ENCODE data around the gene DLGAP1. TPM values are rescaled to one million over a fixed set of nuclear protein-coding genes. Genes with fewer than 3 reads are reported as not detected.

The DLGAP1 gene
- total RNA-seq, 1 experiment from 2014 or later, result 23.2 TPM

DNA sequence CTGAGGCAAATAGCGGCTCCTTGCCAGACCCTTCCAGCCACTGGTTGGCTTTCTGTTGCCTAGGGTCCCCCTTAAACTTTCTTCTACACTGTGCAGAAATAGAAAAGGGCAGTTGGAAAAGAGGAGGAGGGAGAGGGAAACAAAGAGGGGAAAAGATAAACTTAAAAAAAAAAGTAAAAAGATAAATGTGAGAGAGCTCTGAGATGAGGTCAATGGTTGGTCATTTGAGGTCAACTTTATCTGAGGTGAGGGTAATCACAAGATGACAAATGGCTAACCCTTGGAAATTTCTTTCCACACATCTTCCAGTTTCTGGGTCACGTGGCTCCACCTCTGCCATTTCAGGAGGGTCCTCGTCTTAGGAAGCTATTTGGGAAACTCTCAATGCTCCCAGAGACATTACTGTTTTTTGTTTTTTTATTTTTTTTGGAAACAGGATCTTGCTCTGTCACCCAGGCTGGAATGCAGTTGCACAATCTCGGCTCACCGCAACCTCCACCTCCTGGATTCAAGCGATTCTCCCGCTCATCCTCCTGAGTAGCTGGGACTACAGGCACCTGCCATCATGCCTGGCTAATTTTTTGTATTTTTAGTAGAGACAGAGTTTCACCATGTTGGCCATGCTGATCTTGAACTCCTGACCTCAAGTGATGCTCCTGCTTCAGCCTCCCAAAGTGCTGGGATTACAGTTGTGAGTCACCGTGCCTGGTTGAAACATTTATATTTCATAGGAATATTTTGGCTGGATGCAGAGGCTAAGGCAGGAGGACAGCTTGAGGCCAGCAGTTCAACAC is 805.3 kb downstream of the DLGAP1 start:
- no peak for DNase-seq

More for the DNA sequence above, 805.3 kb downstream of the DLGAP1 start:
- Mint-ChIP-seq H3K27ac (peak overlapping the region in 1 of 3 experiments; percentile 50; a peak in 1 of 7 replicates), H3K4me1 (peaks cover 32 to 37% of the 10 kb centered on the region in 2 experiments), H3K4me3 (no peak overlapping the region), H3K9me3 (no peaks in the 10 kb centered on the region), H3K27me3 (ENCODE audit: low read depth) (no peaks in the 10 kb centered on the region; the same call in 1 of the 2 replicates), H3K36me3 (ENCODE audit: insufficient read depth in 1 of 3, low read depth in 3 of 3) (peaks cover 0 to 4% (median 0%) of the 10 kb centered on the region in 3 experiments; a peak in 1 of 7 replicates)
- H3K4me1 ChIP-seq (ENCODE audit: insufficient read depth, low read length), result peaks cover 10% of the 10 kb centered on the region; the same call in 1 of the 2 replicates
- H3K9me3 ChIP-seq (ENCODE audit: control insufficient read depth, low read depth, low read length), result no peaks in the 10 kb centered on the region
- no peak overlapping the region for H2BK120ac ChIP-seq (ENCODE audit: low read depth, low read length, poor library complexity, severe bottlenecking)
- no peaks in the 10 kb centered on the region for H3K79me2 ChIP-seq (ENCODE audit: insufficient read depth, low read length)
- no peak overlapping the region for H3K56ac ChIP-seq (ENCODE audit: insufficient read length, low read depth, low read length)
- H3K9ac ChIP-seq (ENCODE audit: extremely low read depth, insufficient read length, low read length), result no peak overlapping the region
- no peak overlapping the region for H3K14ac ChIP-seq (ENCODE audit: insufficient read depth, low read length)
- no peak overlapping the region for H2AK5ac ChIP-seq (ENCODE audit: insufficient read length, low read length)
- no peak overlapping the region for H2BK12ac ChIP-seq (ENCODE audit: insufficient read length, low read depth, low read length)
- H4K5ac ChIP-seq (ENCODE audit: insufficient read length, low read depth, low read length), result no peak overlapping the region
- no peak overlapping the region for H3K27ac ChIP-seq (ENCODE audit: insufficient read length, low read depth, low read length)
- H2BK5ac ChIP-seq (ENCODE audit: insufficient read length, low read length), result no peak overlapping the region
- no peak overlapping the region for H3K4ac ChIP-seq (ENCODE audit: low read depth, low read length)
- H2BK20ac ChIP-seq (ENCODE audit: low read depth, low read length, poor library complexity, severe bottlenecking), result no peak overlapping the region
- H3K27me3 ChIP-seq (ENCODE audit: insufficient read depth, low read length), result no peaks in the 10 kb centered on the region
- H3K23ac ChIP-seq (ENCODE audit: insufficient read length, low read depth, low read length), result no peak overlapping the region
- no peak overlapping the region for H3K4me2 ChIP-seq (ENCODE audit: insufficient read depth, insufficient read length, low read length)
- H2AFZ ChIP-seq (ENCODE audit: low read length), result no peak overlapping the region
- H3K23me2 ChIP-seq (ENCODE audit: insufficient read length, low read depth, low read length, poor library complexity, severe bottlenecking), result no peaks in the 10 kb centered on the region
- no CpG with 5 or more reads among the region's 8 CpGs for WGBS (ENCODE audit: extremely low coverage, insufficient read length, low lambda C conversion rate)
- TF ChIP-seq, protein P1, sequence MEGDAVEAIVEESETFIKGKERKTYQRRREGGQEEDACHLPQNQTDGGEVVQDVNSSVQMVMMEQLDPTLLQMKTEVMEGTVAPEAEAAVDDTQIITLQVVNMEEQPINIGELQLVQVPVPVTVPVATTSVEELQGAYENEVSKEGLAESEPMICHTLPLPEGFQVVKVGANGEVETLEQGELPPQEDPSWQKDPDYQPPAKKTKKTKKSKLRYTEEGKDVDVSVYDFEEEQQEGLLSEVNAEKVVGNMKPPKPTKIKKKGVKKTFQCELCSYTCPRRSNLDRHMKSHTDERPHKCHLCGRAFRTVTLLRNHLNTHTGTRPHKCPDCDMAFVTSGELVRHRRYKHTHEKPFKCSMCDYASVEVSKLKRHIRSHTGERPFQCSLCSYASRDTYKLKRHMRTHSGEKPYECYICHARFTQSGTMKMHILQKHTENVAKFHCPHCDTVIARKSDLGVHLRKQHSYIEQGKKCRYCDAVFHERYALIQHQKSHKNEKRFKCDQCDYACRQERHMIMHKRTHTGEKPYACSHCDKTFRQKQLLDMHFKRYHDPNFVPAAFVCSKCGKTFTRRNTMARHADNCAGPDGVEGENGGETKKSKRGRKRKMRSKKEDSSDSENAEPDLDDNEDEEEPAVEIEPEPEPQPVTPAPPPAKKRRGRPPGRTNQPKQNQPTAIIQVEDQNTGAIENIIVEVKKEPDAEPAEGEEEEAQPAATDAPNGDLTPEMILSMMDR (conservative IDR thresholded peaks at IDR 0.05), result no peak
- H3K18ac ChIP-seq (ENCODE audit: insufficient read length, low read depth, low read length), result no peak overlapping the region
- no peak overlapping the region for H4K8ac ChIP-seq (replicated peaks; ENCODE audit: insufficient read length, low read depth, low read length)
- H4K20me1 ChIP-seq (ENCODE audit: control insufficient read depth, insufficient read depth, insufficient read length), result no peaks in the 10 kb centered on the region
- no peak overlapping the region for H3T11ph ChIP-seq (ENCODE audit: low read length)
- H3K79me1 ChIP-seq (ENCODE audit: insufficient read depth, low read depth, low read length, poor library complexity, severe bottlenecking), result no peaks in the 10 kb centered on the region
- no peak overlapping the region for H2BK15ac ChIP-seq (ENCODE audit: low read depth, low read length)
- no peak overlapping the region for H4K91ac ChIP-seq (ENCODE audit: insufficient read length, low read depth, low read length)
